GM23338 (cell line): ENCODE results near the gene PDHB. TPM values are rescaled to one million over a fixed set of nuclear protein-coding genes. Genes with fewer than 3 reads are reported as not detected.

ENCODE experiments used
- ATAC-seq: fragments of 200-7000 bp; cut with Tn5 transposase; 3 replicates; pipeline ENCODE4 v1.9.1; 2020
- DNase-seq: peaks from one replicate; pipeline ENCODE4 v3.0.0-alpha.2; 2015; ENCODE audit warnings: low spot score
- H2AFZ ChIP-seq: fragments of 200-600 bp; sonication (generic); 2 replicates; pipeline ENCODE4 v1.8.0; 2016; ENCODE audit warnings: antibody characterized with exemption, mild to moderate bottlenecking, moderate library complexity
- H3F3A ChIP-seq: fragments of 200-600 bp; sonication (generic); replicated peaks from 2 replicates; pipeline ENCODE4 v1.8.0; 2017; ENCODE audit warnings: antibody characterized with exemption, mixed run types, low read depth
- H3K27ac ChIP-seq: fragments of 200-600 bp; sonication (generic); 2 replicates; pipeline ENCODE4 v1.6.1; 2016; ENCODE audit warnings: low read depth
- H3K27me3 ChIP-seq: fragments of 200-600 bp; sonication (generic); 2 replicates; pipeline ENCODE4 v1.8.0; 2016; ENCODE audit warnings: mild to moderate bottlenecking, mixed run types, moderate library complexity; ENCODE audit not compliant: insufficient read depth
- H3K36me3 ChIP-seq: fragments of 200-600 bp; sonication (generic); 2 replicates; pipeline ENCODE4 v1.8.0; 2016; ENCODE audit warnings: mild to moderate bottlenecking; ENCODE audit not compliant: insufficient read depth
- H3K4me1 ChIP-seq: fragments of 200-600 bp; sonication (generic); 2 replicates; pipeline ENCODE4 v1.8.0; 2016; ENCODE audit warnings: mild to moderate bottlenecking, moderate library complexity; ENCODE audit not compliant: insufficient read depth
- H3K4me2 ChIP-seq: fragments of 200-600 bp; sonication (generic); 2 replicates; pipeline ENCODE4 v1.7.1; 2017; ENCODE audit warnings: mixed run types
- H3K4me3 ChIP-seq: fragments of 200-600 bp; sonication (generic); 2 replicates; pipeline ENCODE4 v1.6.1; 2016; ENCODE audit warnings: mixed run types
- H3K79me2 ChIP-seq: fragments of 200-600 bp; sonication (generic); replicated peaks from 2 replicates; pipeline ENCODE4 v1.8.0; 2017; ENCODE audit warnings: mild to moderate bottlenecking; ENCODE audit not compliant: insufficient read depth
- H3K9me2 ChIP-seq: fragments of 200-600 bp; sonication (generic); 2 replicates; pipeline ENCODE4 v1.8.0; 2017; ENCODE audit not compliant: insufficient read depth
- H4K20me1 ChIP-seq: fragments of 200-600 bp; sonication (generic); replicated peaks from 2 replicates; pipeline ENCODE4 v1.8.0; 2017; ENCODE audit warnings: mild to moderate bottlenecking; ENCODE audit not compliant: insufficient read depth
- H3K27ac Mint-ChIP-seq: 2 replicates; pipeline ENCODE4 v1.8.0; 2020; ENCODE audit warnings: inconsistent platforms, mild to moderate bottlenecking, moderate library complexity, mixed read lengths
- H3K27me3 Mint-ChIP-seq: 3 replicates; pipeline ENCODE4 v1.8.0; 2022; ENCODE audit warnings: low read depth, mild to moderate bottlenecking, moderate library complexity, mixed read lengths, inconsistent platforms; ENCODE audit not compliant: insufficient read depth, poor library complexity
- H3K36me3 Mint-ChIP-seq: 3 replicates; pipeline ENCODE4 v1.8.0; 2021; ENCODE audit warnings: low read depth, mild to moderate bottlenecking, inconsistent platforms, moderate library complexity, mixed read lengths
- H3K4me1 Mint-ChIP-seq: 3 replicates; pipeline ENCODE4 v1.8.0; 2020; ENCODE audit warnings: mild to moderate bottlenecking, inconsistent platforms, mixed read lengths
- H3K4me3 Mint-ChIP-seq: 3 replicates; pipeline ENCODE4 v1.8.0; 2021; ENCODE audit warnings: moderate library complexity, mild to moderate bottlenecking, inconsistent platforms, mixed read lengths
- H3K9me3 Mint-ChIP-seq: 3 replicates; pipeline ENCODE4 v1.8.0; 2020; ENCODE audit warnings: moderate library complexity, mild to moderate bottlenecking, inconsistent platforms, mixed read lengths
- CREB1 ChIP-seq: fragments of 250-450 bp; sonication (Bioruptor Pico); IDR thresholded peaks from 2 replicates; pipeline ENCODE4 v1.5.0; 2020; ENCODE audit warnings: low read depth, mild to moderate bottlenecking, moderate library complexity
- EZH2 ChIP-seq: fragments of 200-600 bp; sonication (generic); IDR thresholded peaks from one replicate; pipeline ENCODE4 v1.8.0; 2017; ENCODE audit warnings: antibody characterized with exemption, mild to moderate bottlenecking, low read depth; ENCODE audit not compliant: unreplicated experiment
- polyA plus RNA-seq: library from polyadenylated mRNA; unstranded; fragments of >200 nt; fragmentation: Nextera tagmentation; extraction: Ambion mirVana; gene quantifications from 2 replicates; pipeline ENCODE4 v1.2.1, GENCODE V29; 2016
- total RNA-seq: library from RNA; depleted of rRNA; stranded (reverse); fragments of >200 nt; shearing (Covaris generic); gene quantifications from 2 replicates; pipeline ENCODE4 v1.2.3, GENCODE V29; 2014
- TF ChIP-seq, protein P1 (sequence below): fragments of 250-450 bp; sonication (Bioruptor Pico); IDR thresholded peaks from 2 replicates; pipeline ENCODE4 v1.5.0; 2020; ENCODE audit warnings: mild to moderate bottlenecking, moderate library complexity
- TF ChIP-seq, protein P2 (sequence below): IDR thresholded peaks from 2 replicates; pipeline ENCODE4 v1.6.1; 2016; ENCODE audit warnings: antibody characterized with exemption

Gene PDHB
- total and polyA plus RNA-seq, 2 experiments from 2014 or later: 172 to 222 TPM

DNA sequence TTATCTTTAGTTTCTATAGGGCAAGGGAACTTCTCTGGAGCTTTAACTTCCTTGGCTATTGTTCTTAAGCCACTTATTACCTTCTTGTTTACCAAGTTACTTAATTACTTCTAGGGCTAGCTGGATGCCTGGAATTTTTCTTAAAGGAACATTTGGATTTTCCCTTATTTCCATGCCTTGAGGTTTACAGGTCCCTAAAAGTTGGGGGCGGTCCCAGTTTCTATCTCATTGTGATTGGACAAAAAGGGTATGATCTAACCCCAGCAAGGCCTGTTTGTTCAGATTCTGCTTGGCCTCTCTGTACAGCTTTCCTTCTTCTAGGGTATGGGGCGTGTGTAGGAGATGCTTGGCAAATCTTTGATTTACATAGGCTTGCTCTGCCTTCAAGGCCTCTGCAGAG lies 17.4 kb downstream of the PDHB start:
- Histone ChIP-seq H4K20me1 (no peaks in the 10 kb centered on the region; the same call in none of the 2 replicates), H3K4me1 (no peaks in the 10 kb centered on the region; the same call in 1 of the 2 replicates), H2AFZ (no peak overlapping the region), H3K9me2 (no peaks in the 10 kb centered on the region), H3K27me3 (no peaks in the 10 kb centered on the region), H3K36me3 (no peaks in the 10 kb centered on the region), H3K4me3 (no peak overlapping the region), H3K79me2 (no peaks in the 10 kb centered on the region), H3K27ac (no peak overlapping the region), H3F3A (no peaks in the 10 kb centered on the region), H3K4me2 (no peak overlapping the region)
- no peak; the same call in 2 of the 3 replicates for ATAC-seq
- Mint-ChIP-seq H3K36me3 (no peaks in the 10 kb centered on the region), H3K27ac (no peak overlapping the region), H3K4me1 (peaks cover 23% of the 10 kb centered on the region), H3K9me3 (no peaks in the 10 kb centered on the region), H3K4me3 (no peak overlapping the region), H3K27me3 (peaks cover 5% of the 10 kb centered on the region)
- TF ChIP-seq EZH2: no peak
- TF ChIP-seq, protein P1, sequence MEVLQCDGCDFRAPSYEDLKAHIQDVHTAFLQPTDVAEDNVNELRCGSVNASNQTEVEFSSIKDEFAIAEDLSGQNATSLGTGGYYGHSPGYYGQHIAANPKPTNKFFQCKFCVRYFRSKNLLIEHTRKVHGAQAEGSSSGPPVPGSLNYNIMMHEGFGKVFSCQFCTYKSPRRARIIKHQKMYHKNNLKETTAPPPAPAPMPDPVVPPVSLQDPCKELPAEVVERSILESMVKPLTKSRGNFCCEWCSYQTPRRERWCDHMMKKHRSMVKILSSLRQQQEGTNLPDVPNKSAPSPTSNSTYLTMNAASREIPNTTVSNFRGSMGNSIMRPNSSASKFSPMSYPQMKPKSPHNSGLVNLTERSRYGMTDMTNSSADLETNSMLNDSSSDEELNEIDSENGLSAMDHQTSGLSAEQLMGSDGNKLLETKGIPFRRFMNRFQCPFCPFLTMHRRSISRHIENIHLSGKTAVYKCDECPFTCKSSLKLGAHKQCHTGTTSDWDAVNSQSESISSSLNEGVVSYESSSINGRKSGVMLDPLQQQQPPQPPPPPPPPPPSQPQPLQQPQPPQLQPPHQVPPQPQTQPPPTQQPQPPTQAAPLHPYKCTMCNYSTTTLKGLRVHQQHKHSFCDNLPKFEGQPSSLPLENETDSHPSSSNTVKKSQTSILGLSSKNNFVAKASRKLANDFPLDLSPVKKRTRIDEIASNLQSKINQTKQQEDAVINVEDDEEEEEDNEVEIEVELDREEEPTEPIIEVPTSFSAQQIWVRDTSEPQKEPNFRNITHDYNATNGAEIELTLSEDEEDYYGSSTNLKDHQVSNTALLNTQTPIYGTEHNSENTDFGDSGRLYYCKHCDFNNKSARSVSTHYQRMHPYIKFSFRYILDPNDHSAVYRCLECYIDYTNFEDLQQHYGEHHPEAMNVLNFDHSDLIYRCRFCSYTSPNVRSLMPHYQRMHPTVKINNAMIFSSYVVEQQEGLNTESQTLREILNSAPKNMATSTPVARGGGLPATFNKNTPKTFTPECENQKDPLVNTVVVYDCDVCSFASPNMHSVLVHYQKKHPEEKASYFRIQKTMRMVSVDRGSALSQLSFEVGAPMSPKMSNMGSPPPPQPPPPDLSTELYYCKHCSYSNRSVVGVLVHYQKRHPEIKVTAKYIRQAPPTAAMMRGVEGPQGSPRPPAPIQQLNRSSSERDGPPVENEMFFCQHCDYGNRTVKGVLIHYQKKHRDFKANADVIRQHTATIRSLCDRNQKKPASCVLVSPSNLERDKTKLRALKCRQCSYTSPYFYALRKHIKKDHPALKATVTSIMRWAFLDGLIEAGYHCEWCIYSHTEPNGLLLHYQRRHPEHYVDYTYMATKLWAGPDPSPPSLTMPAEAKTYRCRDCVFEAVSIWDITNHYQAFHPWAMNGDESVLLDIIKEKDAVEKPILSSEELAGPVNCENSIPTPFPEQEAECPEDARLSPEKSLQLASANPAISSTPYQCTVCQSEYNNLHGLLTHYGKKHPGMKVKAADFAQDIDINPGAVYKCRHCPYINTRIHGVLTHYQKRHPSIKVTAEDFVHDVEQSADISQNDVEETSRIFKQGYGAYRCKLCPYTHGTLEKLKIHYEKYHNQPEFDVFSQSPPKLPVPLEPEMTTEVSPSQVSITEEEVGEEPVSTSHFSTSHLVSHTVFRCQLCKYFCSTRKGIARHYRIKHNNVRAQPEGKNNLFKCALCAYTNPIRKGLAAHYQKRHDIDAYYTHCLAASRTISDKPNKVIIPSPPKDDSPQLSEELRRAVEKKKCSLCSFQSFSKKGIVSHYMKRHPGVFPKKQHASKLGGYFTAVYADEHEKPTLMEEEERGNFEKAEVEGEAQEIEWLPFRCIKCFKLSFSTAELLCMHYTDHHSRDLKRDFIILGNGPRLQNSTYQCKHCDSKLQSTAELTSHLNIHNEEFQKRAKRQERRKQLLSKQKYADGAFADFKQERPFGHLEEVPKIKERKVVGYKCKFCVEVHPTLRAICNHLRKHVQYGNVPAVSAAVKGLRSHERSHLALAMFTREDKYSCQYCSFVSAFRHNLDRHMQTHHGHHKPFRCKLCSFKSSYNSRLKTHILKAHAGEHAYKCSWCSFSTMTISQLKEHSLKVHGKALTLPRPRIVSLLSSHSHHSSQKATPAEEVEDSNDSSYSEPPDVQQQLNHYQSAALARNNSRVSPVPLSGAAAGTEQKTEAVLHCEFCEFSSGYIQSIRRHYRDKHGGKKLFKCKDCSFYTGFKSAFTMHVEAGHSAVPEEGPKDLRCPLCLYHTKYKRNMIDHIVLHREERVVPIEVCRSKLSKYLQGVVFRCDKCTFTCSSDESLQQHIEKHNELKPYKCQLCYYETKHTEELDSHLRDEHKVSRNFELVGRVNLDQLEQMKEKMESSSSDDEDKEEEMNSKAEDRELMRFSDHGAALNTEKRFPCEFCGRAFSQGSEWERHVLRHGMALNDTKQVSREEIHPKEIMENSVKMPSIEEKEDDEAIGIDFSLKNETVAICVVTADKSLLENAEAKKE: no peak
- TF ChIP-seq, protein P2, sequence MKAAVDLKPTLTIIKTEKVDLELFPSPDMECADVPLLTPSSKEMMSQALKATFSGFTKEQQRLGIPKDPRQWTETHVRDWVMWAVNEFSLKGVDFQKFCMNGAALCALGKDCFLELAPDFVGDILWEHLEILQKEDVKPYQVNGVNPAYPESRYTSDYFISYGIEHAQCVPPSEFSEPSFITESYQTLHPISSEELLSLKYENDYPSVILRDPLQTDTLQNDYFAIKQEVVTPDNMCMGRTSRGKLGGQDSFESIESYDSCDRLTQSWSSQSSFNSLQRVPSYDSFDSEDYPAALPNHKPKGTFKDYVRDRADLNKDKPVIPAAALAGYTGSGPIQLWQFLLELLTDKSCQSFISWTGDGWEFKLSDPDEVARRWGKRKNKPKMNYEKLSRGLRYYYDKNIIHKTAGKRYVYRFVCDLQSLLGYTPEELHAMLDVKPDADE: no peak
- TF ChIP-seq CREB1 (CRISPR knock-in tag): no peak
- peak; percentile 51 for DNase-seq
